Measurements from ENCODE around the gene CARD10. TPM values are rescaled to one million over a fixed set of nuclear protein-coding genes. Genes with fewer than 3 reads are reported as not detected.

Gene CARD10
- total and polyA plus RNA-seq, 2 of the 8 experiments (the other 6 are each of a cell fraction or from before 2014, with no cell fraction given), result 13.5 to 14.4 TPM

GRCh38 chr22:37442135-37442534 lies 77.1 kb downstream of the CARD10 start (continued):
- no peak for TF ChIP-seq CHD7 (IDR thresholded peaks at IDR 0.05; ENCODE audit: insufficient replicate concordance, low read length)
- no peak for TF ChIP-seq POU5F1 (IDR thresholded peaks at IDR 0.05; ENCODE audit: low read depth, low read length)
- no peak for TF ChIP-seq EZH2 (IDR thresholded peaks at IDR 0.05; ENCODE audit: low read depth, low read length, severe bottlenecking)
- no peak for TF ChIP-seq SAP30 (IDR thresholded peaks at IDR 0.05; ENCODE audit: insufficient read depth, insufficient replicate concordance, low read length)
- TF ChIP-seq EP300 (IDR thresholded peaks at IDR 0.05; ENCODE audit: borderline replicate concordance in 1 of 2, low read depth in 2 of 2, low read length in 2 of 2), result no peak
- TF ChIP-seq CREB1 (IDR thresholded peaks at IDR 0.05), result no peak
- TF ChIP-seq SP2 (IDR thresholded peaks at IDR 0.05; ENCODE audit: low read length), result no peak
- TF ChIP-seq SP1 (IDR thresholded peaks at IDR 0.05; ENCODE audit: low read depth, low read length), result no peak
- no peak for TF ChIP-seq KDM5A (IDR thresholded peaks at IDR 0.05; ENCODE audit: low read length)
